ENCODE data around the gene RTP1. TPM values are rescaled to one million over a fixed set of nuclear protein-coding genes. Genes with fewer than 3 reads are reported as not detected.
"Not testable (repeated sequence)": the region's sequence is repeated elsewhere in the genome, so short reads cannot be mapped to it uniquely, and the experiment has no call there.

RTP1 gene
- total RNA-seq, 1 donor: not detected

GRCh38 chr3:187196573-187197334 lies 532 bp upstream of the RTP1 start:
- no peak for DNase-seq (ENCODE audit: low read depth)
- no peak for TF ChIP-seq CTCF (IDR thresholded peaks at IDR 0.05; ENCODE audit: insufficient read depth, low read length)
- no peak overlapping the region for H3K4me3 ChIP-seq (ENCODE audit: low read depth, low read length)

GRCh38 chr3:187198490-187198889 lies 1.2 kb downstream of the RTP1 start:
- no peak for DNase-seq (ENCODE audit: low read depth)
- no peak overlapping the region for H3K4me3 ChIP-seq (ENCODE audit: low read depth, low read length)
- no peak for TF ChIP-seq CTCF (IDR thresholded peaks at IDR 0.05; ENCODE audit: insufficient read depth, low read length)

- H3K4me3 ChIP-seq (ENCODE audit: low read depth, low read length): not testable (repeated sequence)
Observed at GRCh38 chr3:187199463-187200050, 2.3 kb downstream of the RTP1 start.

GRCh38 chr3:187205683-187206082 lies 8.4 kb downstream of the RTP1 start:
- no peak for TF ChIP-seq CTCF (IDR thresholded peaks at IDR 0.05; ENCODE audit: insufficient read depth, low read length)
- no peak for DNase-seq (ENCODE audit: low read depth)
- H3K4me3 ChIP-seq (ENCODE audit: low read depth, low read length): no peak overlapping the region

More at GRCh38 chr3:187199463-187200050, 2.3 kb downstream of the RTP1 start:
- DNase-seq (ENCODE audit: low read depth): not testable (repeated sequence)

GRCh38 chr3:187207062-187207461 lies 9.8 kb downstream of the RTP1 start:
- DNase-seq (ENCODE audit: low read depth): no peak
- TF ChIP-seq CTCF (IDR thresholded peaks at IDR 0.05; ENCODE audit: insufficient read depth, low read length): no peak
- H3K4me3 ChIP-seq (ENCODE audit: low read depth, low read length): no peak overlapping the region

GRCh38 chr3:187207624-187208023 lies 10.3 kb downstream of the RTP1 start:
- H3K4me3 ChIP-seq (ENCODE audit: low read depth, low read length): no peak overlapping the region
- TF ChIP-seq CTCF (IDR thresholded peaks at IDR 0.05; ENCODE audit: insufficient read depth, low read length): no peak
- peak; percentile 20 for DNase-seq (ENCODE audit: low read depth)

- no peak for TF ChIP-seq CTCF (IDR thresholded peaks at IDR 0.05; ENCODE audit: insufficient read depth, low read length)
- DNase-seq (ENCODE audit: low read depth): peak; percentile 84
- H3K4me3 ChIP-seq (ENCODE audit: low read depth, low read length): no peak overlapping the region
Observed at GRCh38 chr3:187208159-187208558, 10.9 kb downstream of the RTP1 start.
